A673 (cell line): Measurements from ENCODE around the gene GABRD. TPM values are rescaled to one million over a fixed set of nuclear protein-coding genes. Genes with fewer than 3 reads are reported as not detected.

Experiments
- BruUV-seq: library from RNA; stranded (reverse); fragments of 400-500 nt; replicated peaks from 2 replicates; lab custom pipeline; 2021; lab: Mats Ljungman, UMichigan
- CTCF ChIA-PET: fragments of 300-600 bp; sonication (Branson Sonifier 250); formaldehyde crosslinking; loops from one replicate; lab custom pipeline; 2022; ENCODE audit warnings: antibody characterized with exemption; lab: Charles Lee
- POLR2A ChIA-PET: fragments of 300-600 bp; sonication (Branson Sonifier 250); formaldehyde crosslinking; loops from one replicate; lab custom pipeline; 2022; ENCODE audit warnings: antibody characterized with exemption; ENCODE audit not compliant: low non-redundant PET; lab: Charles Lee
- DNase-seq: peaks from one replicate; pipeline ENCODE4 v3.0.0-alpha.2; 2015; ENCODE audit warnings: low spot score
- H3K27ac ChIP-seq: fragments of 200-600 bp; sonication (generic); 2 replicates; pipeline ENCODE4 v1.5.1; 2016; ENCODE audit warnings: mixed run types, low read depth, mild to moderate bottlenecking, mixed read lengths, antibody characterized with exemption, low read length; ENCODE audit not compliant: poor library complexity, severe bottlenecking
- H3K27me3 ChIP-seq: fragments of 200-600 bp; sonication (generic); replicated peaks from 2 replicates; pipeline ENCODE4 v1.6.1; 2017; ENCODE audit warnings: mixed run types, low read depth, mild to moderate bottlenecking, mixed read lengths, antibody characterized with exemption, low read length; ENCODE audit not compliant: insufficient read depth, poor library complexity
- H3K36me3 ChIP-seq: fragments of 200-600 bp; sonication (generic); 2 replicates; pipeline ENCODE4 v1.6.1; 2016; ENCODE audit warnings: mixed run types, mild to moderate bottlenecking, mixed read lengths, antibody characterized with exemption, low read length; ENCODE audit not compliant: insufficient read depth, poor library complexity, severe bottlenecking
- H3K4me1 ChIP-seq: fragments of 200-600 bp; sonication (generic); 2 replicates; pipeline ENCODE4 v1.6.1; 2017; ENCODE audit warnings: mixed run types, mild to moderate bottlenecking, mixed read lengths, antibody characterized with exemption, low read length; ENCODE audit not compliant: insufficient read depth, poor library complexity, severe bottlenecking
- H3K4me3 ChIP-seq: fragments of 200-600 bp; sonication (generic); 2 replicates; pipeline ENCODE4 v1.5.1; 2016; ENCODE audit warnings: low read depth, mixed run types, mild to moderate bottlenecking, mixed read lengths, low read length; ENCODE audit not compliant: poor library complexity, severe bottlenecking
- H3K9me3 ChIP-seq: fragments of 200-600 bp; sonication (generic); 2 replicates; pipeline ENCODE4 v1.6.1; 2016; ENCODE audit warnings: mixed run types, low read depth, mild to moderate bottlenecking, mixed read lengths, antibody characterized with exemption, low read length; ENCODE audit not compliant: poor library complexity, severe bottlenecking
- EZH2 ChIP-seq: fragments of 200-600 bp; sonication (generic); IDR thresholded peaks from 2 replicates; pipeline ENCODE4 v1.6.1; 2017; ENCODE audit warnings: borderline replicate concordance, low read depth, mild to moderate bottlenecking, mixed read lengths, antibody characterized with exemption, low read length; ENCODE audit not compliant: poor library complexity, severe bottlenecking
- intact Hi-C: fragments of 100-400 bp; cut with micrococcal nuclease; formaldehyde crosslinking; loops from one replicate; pipeline ENCODE4 v1.10.0; 2022; ENCODE audit not compliant: unreplicated experiment
- total RNA-seq: library from RNA; stranded (reverse); gene quantifications from 2 replicates; pipeline ENCODE4 v1.2.3, GENCODE V29; 2021
- TF ChIP-seq, protein P1 (sequence below): fragments of 300-800, 200-600 bp; sonication (generic); conservative IDR thresholded peaks from 2 replicates; pipeline ENCODE4 v1.5.1; 2017; ENCODE audit warnings: low read depth, mild to moderate bottlenecking, antibody characterized with exemption, low read length, moderate library complexity, mixed read lengths

Gene GABRD
- total RNA-seq, 1 experiment from 2014 or later = not detected

GRCh38 chr1:2054560-2054959 is 35.4 kb downstream of the GABRD start:
- ChIA-PET POLR2A (no interaction called here), CTCF (no interaction called here)
- Histone ChIP-seq H3K27ac (no peak overlapping the region), H3K9me3 (no peaks in the 10 kb centered on the region), H3K4me1 (no peaks in the 10 kb centered on the region), H3K4me3 (no peak overlapping the region), H3K27me3 (peaks cover 31% of the 10 kb centered on the region), H3K36me3 (no peaks in the 10 kb centered on the region)
- TF ChIP-seq EZH2 = no peak
- TF ChIP-seq, protein P1, sequence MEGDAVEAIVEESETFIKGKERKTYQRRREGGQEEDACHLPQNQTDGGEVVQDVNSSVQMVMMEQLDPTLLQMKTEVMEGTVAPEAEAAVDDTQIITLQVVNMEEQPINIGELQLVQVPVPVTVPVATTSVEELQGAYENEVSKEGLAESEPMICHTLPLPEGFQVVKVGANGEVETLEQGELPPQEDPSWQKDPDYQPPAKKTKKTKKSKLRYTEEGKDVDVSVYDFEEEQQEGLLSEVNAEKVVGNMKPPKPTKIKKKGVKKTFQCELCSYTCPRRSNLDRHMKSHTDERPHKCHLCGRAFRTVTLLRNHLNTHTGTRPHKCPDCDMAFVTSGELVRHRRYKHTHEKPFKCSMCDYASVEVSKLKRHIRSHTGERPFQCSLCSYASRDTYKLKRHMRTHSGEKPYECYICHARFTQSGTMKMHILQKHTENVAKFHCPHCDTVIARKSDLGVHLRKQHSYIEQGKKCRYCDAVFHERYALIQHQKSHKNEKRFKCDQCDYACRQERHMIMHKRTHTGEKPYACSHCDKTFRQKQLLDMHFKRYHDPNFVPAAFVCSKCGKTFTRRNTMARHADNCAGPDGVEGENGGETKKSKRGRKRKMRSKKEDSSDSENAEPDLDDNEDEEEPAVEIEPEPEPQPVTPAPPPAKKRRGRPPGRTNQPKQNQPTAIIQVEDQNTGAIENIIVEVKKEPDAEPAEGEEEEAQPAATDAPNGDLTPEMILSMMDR = no peak
- BruUV-seq = no TSS peak
- no peak for DNase-seq
- intact Hi-C loops = no loop called here

GRCh38 chr1:2055911-2056575 is 36.9 kb downstream of the GABRD start:
- Histone ChIP-seq H3K4me1 (no peaks in the 10 kb centered on the region), H3K4me3 (no peak overlapping the region), H3K27ac (no peak overlapping the region), H3K36me3 (no peaks in the 10 kb centered on the region), H3K27me3 (peaks cover 16% of the 10 kb centered on the region), H3K9me3 (no peaks in the 10 kb centered on the region)
- CTCF ChIA-PET = no interaction called here
- intact Hi-C loops = no loop called here
- no TSS peak for BruUV-seq
- POLR2A ChIA-PET = no interaction called here
- TF ChIP-seq, protein P1 = no peak
- no peak for TF ChIP-seq EZH2
- no peak for DNase-seq

- no peaks in the 10 kb centered on the region for H3K9me3 ChIP-seq
- H3K27me3 ChIP-seq = peaks cover 6% of the 10 kb centered on the region
- no peaks in the 10 kb centered on the region for H3K36me3 ChIP-seq
- H3K27ac ChIP-seq = no peak overlapping the region
- intact Hi-C loops = no loop called here
- POLR2A ChIA-PET = no interaction called here
- H3K4me3 ChIP-seq = no peak overlapping the region
- BruUV-seq = no TSS peak
- CTCF ChIA-PET = no interaction called here
- H3K4me1 ChIP-seq = no peaks in the 10 kb centered on the region
- TF ChIP-seq EZH2 = no peak
- no peak for DNase-seq
Observed at GRCh38 chr1:2056955-2057590, 37.9 kb downstream of the GABRD start.
